Natural killer cell (primary cell): Measurements from ENCODE around the gene IGFBPL1. TPM values are rescaled to one million over a fixed set of nuclear protein-coding genes. Genes with fewer than 3 reads are reported as not detected.

ENCODE experiments used
- ATAC-seq, 3 donors: fragments of 150-1000 bp in 2 of 3; fragments of 200-7000 bp in 1 of 3; cut with Tn5 transposase; 1 replicate in 1 of 3; 2 replicates in 2 of 3; pipeline ENCODE4 v1.10.0; 2021; ENCODE audit warnings: mild to moderate bottlenecking in 2 of 3, moderate library complexity in 2 of 3
- DNase-seq, 2 donors: peaks; one replicate each; pipeline versions ENCODE4 v3.0.0 to v3.0.0-alpha.2; 2013 to 2021; ENCODE audit warnings: mixed read lengths in 1 of 2
- H3K27ac ChIP-seq: one replicate; pipeline ENCODE4 v1.5.1; 2013; ENCODE audit warnings: mild to moderate bottlenecking, low read length
- H3K27me3 ChIP-seq: one replicate; pipeline ENCODE4 v1.6.1; 2013; ENCODE audit warnings: low read length; ENCODE audit not compliant: control insufficient read depth, insufficient read depth
- H3K36me3 ChIP-seq: one replicate; pipeline ENCODE4 v1.6.1; 2013; ENCODE audit warnings: low read length; ENCODE audit not compliant: control insufficient read depth, insufficient read depth
- H3K4me1 ChIP-seq: one replicate; pipeline ENCODE4 v1.6.1; 2013; ENCODE audit warnings: low read length; ENCODE audit not compliant: control insufficient read depth, insufficient read depth
- H3K4me3 ChIP-seq: one replicate; pipeline ENCODE4 v1.5.1; 2013; ENCODE audit warnings: low read length
- H3K9me3 ChIP-seq: one replicate; pipeline ENCODE4 v1.6.1; 2013; ENCODE audit warnings: low read length; ENCODE audit not compliant: control insufficient read depth, insufficient read depth
- H3K27ac Mint-ChIP-seq, 2 donors: one replicate each; pipeline ENCODE4 v1.8.0; 2022; ENCODE audit warnings: mild to moderate bottlenecking in 2 of 2, mixed read lengths in 2 of 2, moderate library complexity in 1 of 2
- H3K27me3 Mint-ChIP-seq, 2 donors: one replicate each; pipeline ENCODE4 v1.8.0; 2022; ENCODE audit warnings: low read depth in 2 of 2, mixed read lengths in 2 of 2
- H3K36me3 Mint-ChIP-seq: one replicate; pipeline ENCODE4 v1.8.0; 2022; ENCODE audit warnings: mixed read lengths
- H3K4me1 Mint-ChIP-seq, 2 donors: one replicate each; pipeline ENCODE4 v1.8.0; 2022; ENCODE audit warnings: mixed read lengths in 2 of 2
- H3K4me3 Mint-ChIP-seq: one replicate; pipeline ENCODE4 v1.8.0; 2022; ENCODE audit warnings: mild to moderate bottlenecking, moderate library complexity, mixed read lengths
- H3K9me3 Mint-ChIP-seq, 2 donors: one replicate each; pipeline ENCODE4 v1.8.0; 2022; ENCODE audit warnings: mixed read lengths in 2 of 2
- WGBS: methylation state at CpG from one replicate; pipeline ENCODE4 v1.1.7; 2013; ENCODE audit warnings: missing lambda C conversion rate; ENCODE audit not compliant: insufficient coverage; 5-methylcytosine and 5-hydroxymethylcytosine counted together
- intact Hi-C: fragments of 100-400 bp; cut with micrococcal nuclease; formaldehyde crosslinking; loops from one replicate; pipeline ENCODE4 v1.14.2; 2022
- total RNA-seq, 4 donors: library from RNA; stranded (reverse); fragments of 120-200 nt in 1 of 4; gene quantifications; one replicate each; pipeline versions ENCODE4 v1.2.3 to v1.2.4, GENCODE V29; 2013 to 2022
- TF ChIP-seq, protein P1 (sequence below): fragments of 200-600 bp; IDR thresholded peaks from one replicate; pipeline ENCODE4 v1.8.0; 2022; ENCODE audit warnings: antibody characterized with exemption

Gene IGFBPL1
- total RNA-seq, 3 donors from 2014 or later (not counting 1 experiment from before 2014, with no cell fraction given): not detected

DNA sequence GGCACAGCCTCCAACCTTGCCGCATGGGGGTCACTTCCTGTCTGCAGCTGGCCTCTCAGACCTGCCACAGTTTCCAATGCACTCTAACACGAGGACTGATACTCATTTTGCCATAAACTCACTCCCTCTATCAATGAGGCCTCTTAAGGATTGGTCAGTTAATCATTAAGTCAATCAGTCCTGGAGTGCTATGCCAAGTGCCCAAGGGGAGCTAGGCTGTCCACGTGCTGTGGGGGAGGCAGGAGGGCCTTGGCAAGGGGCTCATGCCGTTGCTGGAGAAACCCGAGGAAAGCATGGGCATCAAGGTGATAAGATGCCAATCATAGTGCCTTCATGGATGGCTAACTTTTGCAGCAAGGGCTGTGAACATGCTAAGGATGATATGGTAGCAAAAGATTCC, 33.4 kb downstream of the IGFBPL1 start:
- Histone ChIP-seq H3K36me3 (peaks cover 1% of the 10 kb centered on the region), H3K4me1 (peaks cover 12% of the 10 kb centered on the region), H3K27ac (no peak overlapping the region), H3K9me3 (no peaks in the 10 kb centered on the region), H3K4me3 (no peak overlapping the region), H3K27me3 (no peaks in the 10 kb centered on the region)
- intact Hi-C loops: no loop called here
- DNase-seq: no peak
- TF ChIP-seq, protein P1, sequence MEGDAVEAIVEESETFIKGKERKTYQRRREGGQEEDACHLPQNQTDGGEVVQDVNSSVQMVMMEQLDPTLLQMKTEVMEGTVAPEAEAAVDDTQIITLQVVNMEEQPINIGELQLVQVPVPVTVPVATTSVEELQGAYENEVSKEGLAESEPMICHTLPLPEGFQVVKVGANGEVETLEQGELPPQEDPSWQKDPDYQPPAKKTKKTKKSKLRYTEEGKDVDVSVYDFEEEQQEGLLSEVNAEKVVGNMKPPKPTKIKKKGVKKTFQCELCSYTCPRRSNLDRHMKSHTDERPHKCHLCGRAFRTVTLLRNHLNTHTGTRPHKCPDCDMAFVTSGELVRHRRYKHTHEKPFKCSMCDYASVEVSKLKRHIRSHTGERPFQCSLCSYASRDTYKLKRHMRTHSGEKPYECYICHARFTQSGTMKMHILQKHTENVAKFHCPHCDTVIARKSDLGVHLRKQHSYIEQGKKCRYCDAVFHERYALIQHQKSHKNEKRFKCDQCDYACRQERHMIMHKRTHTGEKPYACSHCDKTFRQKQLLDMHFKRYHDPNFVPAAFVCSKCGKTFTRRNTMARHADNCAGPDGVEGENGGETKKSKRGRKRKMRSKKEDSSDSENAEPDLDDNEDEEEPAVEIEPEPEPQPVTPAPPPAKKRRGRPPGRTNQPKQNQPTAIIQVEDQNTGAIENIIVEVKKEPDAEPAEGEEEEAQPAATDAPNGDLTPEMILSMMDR: no peak
- H3K4me3 Mint-ChIP-seq: peak overlapping the region; percentile 75
- H3K4me1 Mint-ChIP-seq: peaks cover 19 to 20% of the 10 kb centered on the region in 2 donors
- no peaks in the 10 kb centered on the region for H3K36me3 Mint-ChIP-seq
- H3K27me3 Mint-ChIP-seq: peaks cover 8 to 21% of the 10 kb centered on the region in 2 donors
- no peak for ATAC-seq
- no peaks in the 10 kb centered on the region for H3K9me3 Mint-ChIP-seq
- 70% methylated on average over 5 of the region's 5 CpGs for whole genome bisulfite sequencing
- no peak overlapping the region for H3K27ac Mint-ChIP-seq

DNA sequence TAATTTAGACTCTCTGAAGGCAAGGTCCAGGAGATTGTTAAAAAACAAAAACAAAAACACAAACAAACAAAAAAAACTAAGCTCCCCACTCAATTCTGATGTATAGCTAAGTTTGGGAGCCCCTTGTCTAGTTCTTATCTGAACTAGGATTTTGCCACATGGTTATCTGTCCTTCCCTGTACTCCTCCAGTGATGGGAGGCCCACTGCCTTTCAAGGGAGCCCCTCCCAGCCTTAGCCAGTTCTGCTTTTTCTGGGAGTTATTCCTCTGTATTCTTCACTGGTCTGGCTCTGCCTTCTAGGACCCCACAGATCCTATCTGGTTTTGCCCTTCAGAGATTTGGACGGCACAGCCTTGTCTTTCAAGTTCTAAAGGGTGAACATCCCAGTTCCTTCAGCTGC, 33.8 kb downstream of the IGFBPL1 start:
- TF ChIP-seq, protein P1: no peak
- H3K27ac Mint-ChIP-seq: no peak overlapping the region
- peaks cover 11 to 22% of the 10 kb centered on the region in 2 donors for H3K27me3 Mint-ChIP-seq
- Histone ChIP-seq H3K27ac (no peak overlapping the region), H3K4me3 (no peak overlapping the region), H3K4me1 (peaks cover 12% of the 10 kb centered on the region), H3K27me3 (no peaks in the 10 kb centered on the region), H3K9me3 (no peaks in the 10 kb centered on the region), H3K36me3 (no peaks in the 10 kb centered on the region)
- ATAC-seq (no peak), DNase-seq (no peak)
- 74% methylated on average over 1 of the region's 1 CpG for WGBS
- H3K4me3 Mint-ChIP-seq: peak overlapping the region; percentile 1
- no peaks in the 10 kb centered on the region for H3K9me3 Mint-ChIP-seq
- peaks cover 19 to 20% of the 10 kb centered on the region in 2 donors for H3K4me1 Mint-ChIP-seq
- intact Hi-C loops: no loop called here
- no peaks in the 10 kb centered on the region for H3K36me3 Mint-ChIP-seq

DNA sequence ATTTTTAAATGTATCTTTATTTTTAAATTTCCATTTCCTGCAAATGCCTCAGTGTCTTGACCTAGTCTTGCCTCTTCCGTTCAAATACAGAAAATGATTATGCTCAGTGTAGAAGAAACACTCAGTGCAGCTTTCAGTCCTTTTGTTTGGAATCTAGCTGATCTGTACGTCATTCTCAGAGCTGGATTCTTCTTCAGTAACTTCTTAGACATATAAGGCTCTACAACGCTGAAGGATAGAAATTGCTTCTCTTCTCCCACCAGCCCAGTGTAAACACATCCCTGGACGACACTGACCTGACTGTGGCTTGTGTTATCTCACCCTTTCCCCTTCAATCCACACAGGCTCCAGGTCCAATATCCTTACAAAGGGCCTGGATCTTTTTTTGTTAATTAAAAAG, 34.9 kb downstream of the IGFBPL1 start:
- TF ChIP-seq, protein P1: no peak
- peaks cover 19 to 20% of the 10 kb centered on the region in 2 donors for H3K4me1 Mint-ChIP-seq
- peaks cover 12% of the 10 kb centered on the region for H3K4me1 ChIP-seq
- 88% methylated on average over 4 of the region's 4 CpGs for WGBS
- H3K36me3 Mint-ChIP-seq: no peaks in the 10 kb centered on the region
- H3K27ac Mint-ChIP-seq: no peak overlapping the region
- no peak overlapping the region for H3K27ac ChIP-seq
- no peak for ATAC-seq
- no peak overlapping the region for H3K4me3 Mint-ChIP-seq
- H3K9me3 Mint-ChIP-seq: no peaks in the 10 kb centered on the region
- DNase-seq: no peak
- H3K27me3 Mint-ChIP-seq: peaks cover 17 to 33% of the 10 kb centered on the region in 2 donors
- intact Hi-C loops: no loop called here
- no peaks in the 10 kb centered on the region for H3K36me3 ChIP-seq
- no peaks in the 10 kb centered on the region for H3K9me3 ChIP-seq
- H3K27me3 ChIP-seq: no peaks in the 10 kb centered on the region
- no peak overlapping the region for H3K4me3 ChIP-seq
